GM23338 (cell line): Measurements from ENCODE around the gene FHIT. TPM values are rescaled to one million over a fixed set of nuclear protein-coding genes. Genes with fewer than 3 reads are reported as not detected.

Source experiments
- ATAC-seq: fragments of 200-7000 bp; cut with Tn5 transposase; 3 replicates; pipeline ENCODE4 v1.9.1; 2020
- DNase-seq: peaks from one replicate; pipeline ENCODE4 v3.0.0-alpha.2; 2015; ENCODE audit warnings: low spot score
- H2AFZ ChIP-seq: fragments of 200-600 bp; sonication (generic); 2 replicates; pipeline ENCODE4 v1.8.0; 2016; ENCODE audit warnings: antibody characterized with exemption, mild to moderate bottlenecking, moderate library complexity
- H3F3A ChIP-seq: fragments of 200-600 bp; sonication (generic); replicated peaks from 2 replicates; pipeline ENCODE4 v1.8.0; 2017; ENCODE audit warnings: antibody characterized with exemption, mixed run types, low read depth
- H3K27ac ChIP-seq: fragments of 200-600 bp; sonication (generic); 2 replicates; pipeline ENCODE4 v1.6.1; 2016; ENCODE audit warnings: low read depth
- H3K27me3 ChIP-seq: fragments of 200-600 bp; sonication (generic); 2 replicates; pipeline ENCODE4 v1.8.0; 2016; ENCODE audit warnings: mild to moderate bottlenecking, mixed run types, moderate library complexity; ENCODE audit not compliant: insufficient read depth
- H3K36me3 ChIP-seq: fragments of 200-600 bp; sonication (generic); 2 replicates; pipeline ENCODE4 v1.8.0; 2016; ENCODE audit warnings: mild to moderate bottlenecking; ENCODE audit not compliant: insufficient read depth
- H3K4me1 ChIP-seq: fragments of 200-600 bp; sonication (generic); 2 replicates; pipeline ENCODE4 v1.8.0; 2016; ENCODE audit warnings: mild to moderate bottlenecking, moderate library complexity; ENCODE audit not compliant: insufficient read depth
- H3K4me2 ChIP-seq: fragments of 200-600 bp; sonication (generic); 2 replicates; pipeline ENCODE4 v1.7.1; 2017; ENCODE audit warnings: mixed run types
- H3K4me3 ChIP-seq: fragments of 200-600 bp; sonication (generic); 2 replicates; pipeline ENCODE4 v1.6.1; 2016; ENCODE audit warnings: mixed run types
- H3K79me2 ChIP-seq: fragments of 200-600 bp; sonication (generic); replicated peaks from 2 replicates; pipeline ENCODE4 v1.8.0; 2017; ENCODE audit warnings: mild to moderate bottlenecking; ENCODE audit not compliant: insufficient read depth
- H3K9me2 ChIP-seq: fragments of 200-600 bp; sonication (generic); 2 replicates; pipeline ENCODE4 v1.8.0; 2017; ENCODE audit not compliant: insufficient read depth
- H4K20me1 ChIP-seq: fragments of 200-600 bp; sonication (generic); replicated peaks from 2 replicates; pipeline ENCODE4 v1.8.0; 2017; ENCODE audit warnings: mild to moderate bottlenecking; ENCODE audit not compliant: insufficient read depth
- H3K27ac Mint-ChIP-seq: 2 replicates; pipeline ENCODE4 v1.8.0; 2020; ENCODE audit warnings: inconsistent platforms, mild to moderate bottlenecking, moderate library complexity, mixed read lengths
- H3K27me3 Mint-ChIP-seq: 3 replicates; pipeline ENCODE4 v1.8.0; 2022; ENCODE audit warnings: low read depth, mild to moderate bottlenecking, moderate library complexity, mixed read lengths, inconsistent platforms; ENCODE audit not compliant: insufficient read depth, poor library complexity
- H3K36me3 Mint-ChIP-seq: 3 replicates; pipeline ENCODE4 v1.8.0; 2021; ENCODE audit warnings: low read depth, mild to moderate bottlenecking, inconsistent platforms, moderate library complexity, mixed read lengths
- H3K4me1 Mint-ChIP-seq: 3 replicates; pipeline ENCODE4 v1.8.0; 2020; ENCODE audit warnings: mild to moderate bottlenecking, inconsistent platforms, mixed read lengths
- H3K4me3 Mint-ChIP-seq: 3 replicates; pipeline ENCODE4 v1.8.0; 2021; ENCODE audit warnings: moderate library complexity, mild to moderate bottlenecking, inconsistent platforms, mixed read lengths
- H3K9me3 Mint-ChIP-seq: 3 replicates; pipeline ENCODE4 v1.8.0; 2020; ENCODE audit warnings: moderate library complexity, mild to moderate bottlenecking, inconsistent platforms, mixed read lengths
- CREB1 ChIP-seq: fragments of 250-450 bp; sonication (Bioruptor Pico); IDR thresholded peaks from 2 replicates; pipeline ENCODE4 v1.5.0; 2020; ENCODE audit warnings: low read depth, mild to moderate bottlenecking, moderate library complexity
- EZH2 ChIP-seq: fragments of 200-600 bp; sonication (generic); IDR thresholded peaks from one replicate; pipeline ENCODE4 v1.8.0; 2017; ENCODE audit warnings: antibody characterized with exemption, mild to moderate bottlenecking, low read depth; ENCODE audit not compliant: unreplicated experiment
- EZH2phosphoT487 ChIP-seq: fragments of 200-600 bp; sonication (generic); IDR thresholded peaks from one replicate; pipeline ENCODE4 v1.8.1; 2018; ENCODE audit warnings: antibody characterized with exemption; ENCODE audit not compliant: unreplicated experiment
- JUNB ChIP-seq: IDR thresholded peaks from one replicate; pipeline ENCODE4 v1.6.1; 2016; ENCODE audit warnings: antibody characterized with exemption; ENCODE audit not compliant: unreplicated experiment
- NANOG ChIP-seq: IDR thresholded peaks from 2 replicates; pipeline ENCODE4 v1.6.1; 2016; ENCODE audit warnings: antibody characterized with exemption, borderline replicate concordance
- POLR2AphosphoS5 ChIP-seq: IDR thresholded peaks from 2 replicates; pipeline ENCODE4 v1.6.1; 2016; ENCODE audit warnings: antibody characterized with exemption, low read depth
- STAT1 ChIP-seq: IDR thresholded peaks from one replicate; pipeline ENCODE4 v1.6.1; 2016; ENCODE audit warnings: antibody characterized with exemption; ENCODE audit not compliant: unreplicated experiment
- ZNF114 ChIP-seq: fragments of 250-450 bp; sonication (Bioruptor Pico); IDR thresholded peaks from 2 replicates; pipeline ENCODE4 v1.5.0; 2020; ENCODE audit warnings: mild to moderate bottlenecking, moderate library complexity
- ZNF331 ChIP-seq: fragments of 250-450 bp; sonication (Bioruptor Pico); IDR thresholded peaks from 2 replicates; pipeline ENCODE4 v1.5.0; 2020; ENCODE audit warnings: low read depth, mild to moderate bottlenecking, moderate library complexity
- polyA plus RNA-seq: library from polyadenylated mRNA; unstranded; fragments of >200 nt; fragmentation: Nextera tagmentation; extraction: Ambion mirVana; gene quantifications from 2 replicates; pipeline ENCODE4 v1.2.1, GENCODE V29; 2016
- total RNA-seq: library from RNA; depleted of rRNA; stranded (reverse); fragments of >200 nt; shearing (Covaris generic); gene quantifications from 2 replicates; pipeline ENCODE4 v1.2.3, GENCODE V29; 2014
- TF ChIP-seq, protein P1 (sequence below): fragments of 250-450 bp; sonication (Bioruptor Pico); IDR thresholded peaks from 2 replicates; pipeline ENCODE4 v1.5.0; 2020; ENCODE audit warnings: mild to moderate bottlenecking, moderate library complexity
- TF ChIP-seq, protein P2 (sequence below), 2 experiments: fragments of 200-600 bp in 1 of 2; sonication (generic) in 1 of 2; conservative IDR thresholded peaks; 2 replicates each; pipeline versions ENCODE4 v1.5.1 to v1.6.1; 2016 to 2017; ENCODE audit warnings: antibody characterized with exemption in 2 of 2, low read depth in 2 of 2, mild to moderate bottlenecking in 2 of 2, moderate library complexity in 1 of 2
- TF ChIP-seq, protein P3 (sequence below): IDR thresholded peaks from one replicate; pipeline ENCODE4 v1.6.1; 2018; ENCODE audit warnings: antibody characterized with exemption; ENCODE audit not compliant: unreplicated experiment
- TF ChIP-seq, protein P4 (sequence below): IDR thresholded peaks from 2 replicates; pipeline ENCODE4 v1.6.1; 2016; ENCODE audit warnings: antibody characterized with exemption

The FHIT gene
- total and polyA plus RNA-seq, 2 experiments from 2014 or later, result 3.0 to 8.3 TPM

DNA sequence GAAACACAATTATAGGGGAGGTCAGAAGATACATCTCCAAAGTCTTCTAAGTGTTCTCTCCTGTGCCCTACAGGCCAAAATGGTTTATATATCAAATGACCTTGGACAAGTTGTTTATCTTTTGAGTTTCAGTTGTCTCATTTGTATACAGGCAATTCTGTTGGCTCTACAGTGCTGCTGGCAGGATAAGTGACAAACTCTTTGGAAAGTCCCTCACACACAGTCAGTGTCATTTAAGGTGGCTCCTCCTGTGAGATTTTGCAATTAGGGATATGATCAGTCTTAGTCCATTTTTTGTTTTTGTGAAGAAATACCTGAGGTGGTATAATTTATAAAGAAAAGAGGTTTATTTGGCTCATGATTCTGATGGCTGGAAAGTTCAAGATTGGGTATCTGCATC lies 1165.6 kb downstream of the FHIT start:
- no peak overlapping the region for H3K27ac Mint-ChIP-seq
- no peak for ATAC-seq
- H3K79me2 ChIP-seq, result no peaks in the 10 kb centered on the region
- H3K4me3 Mint-ChIP-seq, result no peak overlapping the region
- H3F3A ChIP-seq, result no peaks in the 10 kb centered on the region
- H3K9me2 ChIP-seq, result peaks cover 29% of the 10 kb centered on the region
- no peak overlapping the region for H2AFZ ChIP-seq
- no peak overlapping the region for H3K4me3 ChIP-seq
- 0 out of 2 replicates have a peak, but pooled peaks cover 3% of the 10 kb centered on the region for H3K4me1 ChIP-seq
- no peak overlapping the region for H3K4me2 ChIP-seq
- H3K36me3 ChIP-seq, result no peaks in the 10 kb centered on the region
- no peak for DNase-seq
- no peaks in the 10 kb centered on the region for H3K27me3 ChIP-seq
- H3K27me3 Mint-ChIP-seq, result no peaks in the 10 kb centered on the region
- no peaks in the 10 kb centered on the region for H4K20me1 ChIP-seq
- no peaks in the 10 kb centered on the region for H3K9me3 Mint-ChIP-seq
- H3K36me3 Mint-ChIP-seq, result no peaks in the 10 kb centered on the region
- no peak overlapping the region for H3K27ac ChIP-seq
- TF ChIP-seq NANOG (no peak), STAT1 (no peak), EZH2phosphoT487 (no peak), JUNB (no peak), ZNF114 (CRISPR knock-in tag) (no peak), EZH2 (no peak), ZNF331 (CRISPR knock-in tag) (no peak), CREB1 (no peak), POLR2AphosphoS5 (no peak)
- TF ChIP-seq, protein P1, sequence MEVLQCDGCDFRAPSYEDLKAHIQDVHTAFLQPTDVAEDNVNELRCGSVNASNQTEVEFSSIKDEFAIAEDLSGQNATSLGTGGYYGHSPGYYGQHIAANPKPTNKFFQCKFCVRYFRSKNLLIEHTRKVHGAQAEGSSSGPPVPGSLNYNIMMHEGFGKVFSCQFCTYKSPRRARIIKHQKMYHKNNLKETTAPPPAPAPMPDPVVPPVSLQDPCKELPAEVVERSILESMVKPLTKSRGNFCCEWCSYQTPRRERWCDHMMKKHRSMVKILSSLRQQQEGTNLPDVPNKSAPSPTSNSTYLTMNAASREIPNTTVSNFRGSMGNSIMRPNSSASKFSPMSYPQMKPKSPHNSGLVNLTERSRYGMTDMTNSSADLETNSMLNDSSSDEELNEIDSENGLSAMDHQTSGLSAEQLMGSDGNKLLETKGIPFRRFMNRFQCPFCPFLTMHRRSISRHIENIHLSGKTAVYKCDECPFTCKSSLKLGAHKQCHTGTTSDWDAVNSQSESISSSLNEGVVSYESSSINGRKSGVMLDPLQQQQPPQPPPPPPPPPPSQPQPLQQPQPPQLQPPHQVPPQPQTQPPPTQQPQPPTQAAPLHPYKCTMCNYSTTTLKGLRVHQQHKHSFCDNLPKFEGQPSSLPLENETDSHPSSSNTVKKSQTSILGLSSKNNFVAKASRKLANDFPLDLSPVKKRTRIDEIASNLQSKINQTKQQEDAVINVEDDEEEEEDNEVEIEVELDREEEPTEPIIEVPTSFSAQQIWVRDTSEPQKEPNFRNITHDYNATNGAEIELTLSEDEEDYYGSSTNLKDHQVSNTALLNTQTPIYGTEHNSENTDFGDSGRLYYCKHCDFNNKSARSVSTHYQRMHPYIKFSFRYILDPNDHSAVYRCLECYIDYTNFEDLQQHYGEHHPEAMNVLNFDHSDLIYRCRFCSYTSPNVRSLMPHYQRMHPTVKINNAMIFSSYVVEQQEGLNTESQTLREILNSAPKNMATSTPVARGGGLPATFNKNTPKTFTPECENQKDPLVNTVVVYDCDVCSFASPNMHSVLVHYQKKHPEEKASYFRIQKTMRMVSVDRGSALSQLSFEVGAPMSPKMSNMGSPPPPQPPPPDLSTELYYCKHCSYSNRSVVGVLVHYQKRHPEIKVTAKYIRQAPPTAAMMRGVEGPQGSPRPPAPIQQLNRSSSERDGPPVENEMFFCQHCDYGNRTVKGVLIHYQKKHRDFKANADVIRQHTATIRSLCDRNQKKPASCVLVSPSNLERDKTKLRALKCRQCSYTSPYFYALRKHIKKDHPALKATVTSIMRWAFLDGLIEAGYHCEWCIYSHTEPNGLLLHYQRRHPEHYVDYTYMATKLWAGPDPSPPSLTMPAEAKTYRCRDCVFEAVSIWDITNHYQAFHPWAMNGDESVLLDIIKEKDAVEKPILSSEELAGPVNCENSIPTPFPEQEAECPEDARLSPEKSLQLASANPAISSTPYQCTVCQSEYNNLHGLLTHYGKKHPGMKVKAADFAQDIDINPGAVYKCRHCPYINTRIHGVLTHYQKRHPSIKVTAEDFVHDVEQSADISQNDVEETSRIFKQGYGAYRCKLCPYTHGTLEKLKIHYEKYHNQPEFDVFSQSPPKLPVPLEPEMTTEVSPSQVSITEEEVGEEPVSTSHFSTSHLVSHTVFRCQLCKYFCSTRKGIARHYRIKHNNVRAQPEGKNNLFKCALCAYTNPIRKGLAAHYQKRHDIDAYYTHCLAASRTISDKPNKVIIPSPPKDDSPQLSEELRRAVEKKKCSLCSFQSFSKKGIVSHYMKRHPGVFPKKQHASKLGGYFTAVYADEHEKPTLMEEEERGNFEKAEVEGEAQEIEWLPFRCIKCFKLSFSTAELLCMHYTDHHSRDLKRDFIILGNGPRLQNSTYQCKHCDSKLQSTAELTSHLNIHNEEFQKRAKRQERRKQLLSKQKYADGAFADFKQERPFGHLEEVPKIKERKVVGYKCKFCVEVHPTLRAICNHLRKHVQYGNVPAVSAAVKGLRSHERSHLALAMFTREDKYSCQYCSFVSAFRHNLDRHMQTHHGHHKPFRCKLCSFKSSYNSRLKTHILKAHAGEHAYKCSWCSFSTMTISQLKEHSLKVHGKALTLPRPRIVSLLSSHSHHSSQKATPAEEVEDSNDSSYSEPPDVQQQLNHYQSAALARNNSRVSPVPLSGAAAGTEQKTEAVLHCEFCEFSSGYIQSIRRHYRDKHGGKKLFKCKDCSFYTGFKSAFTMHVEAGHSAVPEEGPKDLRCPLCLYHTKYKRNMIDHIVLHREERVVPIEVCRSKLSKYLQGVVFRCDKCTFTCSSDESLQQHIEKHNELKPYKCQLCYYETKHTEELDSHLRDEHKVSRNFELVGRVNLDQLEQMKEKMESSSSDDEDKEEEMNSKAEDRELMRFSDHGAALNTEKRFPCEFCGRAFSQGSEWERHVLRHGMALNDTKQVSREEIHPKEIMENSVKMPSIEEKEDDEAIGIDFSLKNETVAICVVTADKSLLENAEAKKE, result no peak
- TF ChIP-seq, protein P2, sequence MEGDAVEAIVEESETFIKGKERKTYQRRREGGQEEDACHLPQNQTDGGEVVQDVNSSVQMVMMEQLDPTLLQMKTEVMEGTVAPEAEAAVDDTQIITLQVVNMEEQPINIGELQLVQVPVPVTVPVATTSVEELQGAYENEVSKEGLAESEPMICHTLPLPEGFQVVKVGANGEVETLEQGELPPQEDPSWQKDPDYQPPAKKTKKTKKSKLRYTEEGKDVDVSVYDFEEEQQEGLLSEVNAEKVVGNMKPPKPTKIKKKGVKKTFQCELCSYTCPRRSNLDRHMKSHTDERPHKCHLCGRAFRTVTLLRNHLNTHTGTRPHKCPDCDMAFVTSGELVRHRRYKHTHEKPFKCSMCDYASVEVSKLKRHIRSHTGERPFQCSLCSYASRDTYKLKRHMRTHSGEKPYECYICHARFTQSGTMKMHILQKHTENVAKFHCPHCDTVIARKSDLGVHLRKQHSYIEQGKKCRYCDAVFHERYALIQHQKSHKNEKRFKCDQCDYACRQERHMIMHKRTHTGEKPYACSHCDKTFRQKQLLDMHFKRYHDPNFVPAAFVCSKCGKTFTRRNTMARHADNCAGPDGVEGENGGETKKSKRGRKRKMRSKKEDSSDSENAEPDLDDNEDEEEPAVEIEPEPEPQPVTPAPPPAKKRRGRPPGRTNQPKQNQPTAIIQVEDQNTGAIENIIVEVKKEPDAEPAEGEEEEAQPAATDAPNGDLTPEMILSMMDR (conservative IDR thresholded peaks at IDR 0.05; ENCODE audit: low read depth in 2 of 2), result no peak
- TF ChIP-seq, protein P3, sequence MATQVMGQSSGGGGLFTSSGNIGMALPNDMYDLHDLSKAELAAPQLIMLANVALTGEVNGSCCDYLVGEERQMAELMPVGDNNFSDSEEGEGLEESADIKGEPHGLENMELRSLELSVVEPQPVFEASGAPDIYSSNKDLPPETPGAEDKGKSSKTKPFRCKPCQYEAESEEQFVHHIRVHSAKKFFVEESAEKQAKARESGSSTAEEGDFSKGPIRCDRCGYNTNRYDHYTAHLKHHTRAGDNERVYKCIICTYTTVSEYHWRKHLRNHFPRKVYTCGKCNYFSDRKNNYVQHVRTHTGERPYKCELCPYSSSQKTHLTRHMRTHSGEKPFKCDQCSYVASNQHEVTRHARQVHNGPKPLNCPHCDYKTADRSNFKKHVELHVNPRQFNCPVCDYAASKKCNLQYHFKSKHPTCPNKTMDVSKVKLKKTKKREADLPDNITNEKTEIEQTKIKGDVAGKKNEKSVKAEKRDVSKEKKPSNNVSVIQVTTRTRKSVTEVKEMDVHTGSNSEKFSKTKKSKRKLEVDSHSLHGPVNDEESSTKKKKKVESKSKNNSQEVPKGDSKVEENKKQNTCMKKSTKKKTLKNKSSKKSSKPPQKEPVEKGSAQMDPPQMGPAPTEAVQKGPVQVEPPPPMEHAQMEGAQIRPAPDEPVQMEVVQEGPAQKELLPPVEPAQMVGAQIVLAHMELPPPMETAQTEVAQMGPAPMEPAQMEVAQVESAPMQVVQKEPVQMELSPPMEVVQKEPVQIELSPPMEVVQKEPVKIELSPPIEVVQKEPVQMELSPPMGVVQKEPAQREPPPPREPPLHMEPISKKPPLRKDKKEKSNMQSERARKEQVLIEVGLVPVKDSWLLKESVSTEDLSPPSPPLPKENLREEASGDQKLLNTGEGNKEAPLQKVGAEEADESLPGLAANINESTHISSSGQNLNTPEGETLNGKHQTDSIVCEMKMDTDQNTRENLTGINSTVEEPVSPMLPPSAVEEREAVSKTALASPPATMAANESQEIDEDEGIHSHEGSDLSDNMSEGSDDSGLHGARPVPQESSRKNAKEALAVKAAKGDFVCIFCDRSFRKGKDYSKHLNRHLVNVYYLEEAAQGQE, result no peak
- TF ChIP-seq, protein P4, sequence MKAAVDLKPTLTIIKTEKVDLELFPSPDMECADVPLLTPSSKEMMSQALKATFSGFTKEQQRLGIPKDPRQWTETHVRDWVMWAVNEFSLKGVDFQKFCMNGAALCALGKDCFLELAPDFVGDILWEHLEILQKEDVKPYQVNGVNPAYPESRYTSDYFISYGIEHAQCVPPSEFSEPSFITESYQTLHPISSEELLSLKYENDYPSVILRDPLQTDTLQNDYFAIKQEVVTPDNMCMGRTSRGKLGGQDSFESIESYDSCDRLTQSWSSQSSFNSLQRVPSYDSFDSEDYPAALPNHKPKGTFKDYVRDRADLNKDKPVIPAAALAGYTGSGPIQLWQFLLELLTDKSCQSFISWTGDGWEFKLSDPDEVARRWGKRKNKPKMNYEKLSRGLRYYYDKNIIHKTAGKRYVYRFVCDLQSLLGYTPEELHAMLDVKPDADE, result no peak
- peaks cover 6% of the 10 kb centered on the region for H3K4me1 Mint-ChIP-seq
